ENCODE data around the gene MOB3B.

Gene MOB3B

GRCh38 chr9:27384262-27385014, 145.2 kb downstream of the MOB3B start:
- DNase-seq, result no peak

- no peak for DNase-seq
These were observed 146.1 kb downstream of the MOB3B start for GRCh38 chr9:27383524-27383923.

- no peak for DNase-seq
These were observed 146.6 kb downstream of the MOB3B start for GRCh38 chr9:27382975-27383374.

GRCh38 chr9:27382308-27382707, 147.3 kb downstream of the MOB3B start:
- no peak for DNase-seq

- DNase-seq, result no peak
These were observed 150.0 kb downstream of the MOB3B start for GRCh38 chr9:27379311-27380251.

- no peak for DNase-seq
These were observed 151.7 kb downstream of the MOB3B start for GRCh38 chr9:27377811-27378456.

- no peak for DNase-seq
These were observed 152.3 kb downstream of the MOB3B start for GRCh38 chr9:27377147-27377807.

GRCh38 chr9:27373851-27374250, 155.8 kb downstream of the MOB3B start:
- no peak for DNase-seq

GRCh38 chr9:27372615-27373014, 157.0 kb downstream of the MOB3B start:
- no peak for DNase-seq

GRCh38 chr9:27371382-27371781, 158.2 kb downstream of the MOB3B start:
- DNase-seq, result no peak

GRCh38 chr9:27369591-27369990, 160.0 kb downstream of the MOB3B start:
- no peak for DNase-seq

- DNase-seq, result no peak
These were observed 161.2 kb downstream of the MOB3B start for GRCh38 chr9:27368316-27368985.

- no peak for DNase-seq
These were observed 161.7 kb downstream of the MOB3B start for GRCh38 chr9:27367921-27368315.

GRCh38 chr9:27367175-27367798, 162.3 kb downstream of the MOB3B start:
- no peak for DNase-seq

- DNase-seq, result no peak
These were observed 163.8 kb downstream of the MOB3B start for GRCh38 chr9:27365707-27366376.

- no peak for DNase-seq
These were observed 167.0 kb downstream of the MOB3B start for GRCh38 chr9:27362447-27363210.

GRCh38 chr9:27361492-27361891, 168.1 kb downstream of the MOB3B start:
- no peak for DNase-seq

- no peak for DNase-seq
These were observed 169.9 kb downstream of the MOB3B start for GRCh38 chr9:27359763-27360162.

- no peak for DNase-seq
These were observed 171.6 kb downstream of the MOB3B start for GRCh38 chr9:27358007-27358406.

GRCh38 chr9:27356446-27356845, 173.2 kb downstream of the MOB3B start:
- DNase-seq, result no peak

All from CD4-positive, alpha-beta T cell treated with Interleukin-21 for 1 hour (primary cell).